Skeletal muscle cell (primary cell): ENCODE data around the gene LLPH.
A peak's percentile ranks its signal among the peaks of the same experiment; 100 is the strongest.

Experiments
- DNase-seq: peaks from one replicate; pipeline ENCODE4 v3.0.0-alpha.2; 2010; ENCODE audit warnings: low read depth
- H3K4me3 ChIP-seq: 2 replicates; pipeline ENCODE4 v1.5.1; 2011; ENCODE audit warnings: low read depth, mild to moderate bottlenecking, control low read depth, low read length, moderate library complexity

Gene LLPH

GRCh38 chr12:66144791-66145754, 14.5 kb upstream of the LLPH start:
- H3K4me3 ChIP-seq = no peak overlapping the region
- DNase-seq = peak; percentile 45

- no peak for DNase-seq
- H3K4me3 ChIP-seq = no peak overlapping the region
Measured at GRCh38 chr12:66143868-66144267, 13.3 kb upstream of the LLPH start.

DNA sequence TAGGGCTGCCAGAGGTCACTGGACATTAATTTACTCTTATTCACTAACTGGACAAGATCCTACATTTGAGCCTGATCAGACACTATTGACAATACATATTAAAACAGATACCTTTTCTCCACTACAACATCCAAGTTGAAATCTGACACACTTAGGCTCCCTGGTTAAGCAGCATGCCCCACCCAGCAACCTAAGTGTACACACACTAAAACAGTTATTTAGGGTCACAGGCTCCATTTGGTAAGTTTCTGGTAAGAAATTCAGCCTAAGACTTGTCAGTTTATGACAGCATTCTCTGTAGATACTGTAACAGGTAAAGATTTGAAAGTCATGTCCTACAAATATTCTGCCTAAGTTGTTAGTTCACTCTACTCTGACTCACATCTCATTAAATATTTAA, 12.3 kb upstream of the LLPH start:
- no peak for DNase-seq
- no peak overlapping the region for H3K4me3 ChIP-seq

- no peak for DNase-seq
- H3K4me3 ChIP-seq = no peak overlapping the region
Measured at GRCh38 chr12:66141299-66141698, 10.7 kb upstream of the LLPH start.

GRCh38 chr12:66140731-66141130, 10.2 kb upstream of the LLPH start:
- no peak for DNase-seq
- H3K4me3 ChIP-seq = no peak overlapping the region

- DNase-seq = no peak
Measured at GRCh38 chr12:66139328-66139727, 8.8 kb upstream of the LLPH start.

GRCh38 chr12:66137937-66138336, 7.4 kb upstream of the LLPH start:
- DNase-seq = no peak
- no peak overlapping the region for H3K4me3 ChIP-seq

More at GRCh38 chr12:66139328-66139727, 8.8 kb upstream of the LLPH start:
- H3K4me3 ChIP-seq = no peak overlapping the region

DNA sequence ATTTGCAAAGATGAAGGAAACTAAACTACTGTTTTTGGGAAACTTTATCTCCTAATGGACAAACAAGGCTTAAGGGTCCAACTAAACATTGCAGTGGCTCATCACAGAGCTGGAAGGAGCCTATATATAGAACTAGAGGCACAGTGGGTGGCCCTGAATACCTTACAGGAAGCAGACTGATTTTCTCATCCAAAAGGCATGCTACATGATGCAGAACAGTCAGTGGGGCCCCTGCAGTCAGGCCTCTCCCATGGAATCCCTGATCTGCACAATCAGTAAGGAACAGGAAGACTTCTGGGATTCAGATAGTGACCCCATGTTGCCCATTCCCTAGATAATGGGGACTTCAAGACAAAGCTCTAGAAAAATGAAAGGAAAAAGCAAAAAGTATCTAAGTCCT, 1.9 kb upstream of the LLPH start:
- no peak overlapping the region for H3K4me3 ChIP-seq
- peak; percentile 57 for DNase-seq

DNA sequence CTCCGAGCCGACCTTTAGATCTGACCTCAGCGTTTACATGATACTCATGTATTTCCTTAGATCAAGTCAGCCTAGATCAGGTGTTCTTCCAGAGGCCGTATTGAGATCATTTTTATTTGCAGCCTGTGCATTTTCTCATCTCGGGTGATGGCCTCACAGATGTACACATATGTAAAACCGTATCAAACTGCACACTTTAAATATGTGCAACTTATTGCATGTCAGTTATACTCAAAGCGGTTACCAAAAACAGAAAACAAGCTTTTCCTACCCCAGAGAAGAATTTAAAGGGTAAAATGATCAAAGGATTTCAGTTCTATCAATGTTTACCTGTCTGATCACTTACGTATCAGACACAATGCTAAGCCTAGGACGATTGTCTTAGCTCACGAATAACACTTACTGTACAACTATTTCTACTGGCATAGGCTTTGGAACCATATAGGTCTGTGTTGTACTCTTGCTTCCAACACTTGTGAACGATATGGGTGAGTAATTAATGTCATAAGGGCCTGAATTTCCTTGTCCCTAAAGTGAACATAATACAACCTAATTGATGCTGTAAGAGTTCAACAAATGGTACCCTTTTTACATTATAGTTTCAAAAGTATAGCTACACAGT, 628 bp upstream of the LLPH start:
- DNase-seq = no peak
- H3K4me3 ChIP-seq = peak overlapping the region; percentile 98

GRCh38 chr12:66129934-66130266, 650 bp downstream of the LLPH start:
- DNase-seq = no peak
- peak overlapping the region; percentile 98 for H3K4me3 ChIP-seq

- no peak overlapping the region for H3K4me3 ChIP-seq
- no peak for DNase-seq
Measured at GRCh38 chr12:66127650-66128049, 2.9 kb downstream of the LLPH start.

GRCh38 chr12:66120477-66120876, 10.1 kb downstream of the LLPH start:
- no peak for DNase-seq

GRCh38 chr12:66119870-66120241, 10.7 kb downstream of the LLPH start:
- H3K4me3 ChIP-seq = no peak overlapping the region
- no peak for DNase-seq

More at GRCh38 chr12:66120477-66120876, 10.1 kb downstream of the LLPH start:
- no peak overlapping the region for H3K4me3 ChIP-seq

GRCh38 chr12:66119229-66119869, 11.2 kb downstream of the LLPH start:
- no peak for DNase-seq
- no peak overlapping the region for H3K4me3 ChIP-seq

DNA sequence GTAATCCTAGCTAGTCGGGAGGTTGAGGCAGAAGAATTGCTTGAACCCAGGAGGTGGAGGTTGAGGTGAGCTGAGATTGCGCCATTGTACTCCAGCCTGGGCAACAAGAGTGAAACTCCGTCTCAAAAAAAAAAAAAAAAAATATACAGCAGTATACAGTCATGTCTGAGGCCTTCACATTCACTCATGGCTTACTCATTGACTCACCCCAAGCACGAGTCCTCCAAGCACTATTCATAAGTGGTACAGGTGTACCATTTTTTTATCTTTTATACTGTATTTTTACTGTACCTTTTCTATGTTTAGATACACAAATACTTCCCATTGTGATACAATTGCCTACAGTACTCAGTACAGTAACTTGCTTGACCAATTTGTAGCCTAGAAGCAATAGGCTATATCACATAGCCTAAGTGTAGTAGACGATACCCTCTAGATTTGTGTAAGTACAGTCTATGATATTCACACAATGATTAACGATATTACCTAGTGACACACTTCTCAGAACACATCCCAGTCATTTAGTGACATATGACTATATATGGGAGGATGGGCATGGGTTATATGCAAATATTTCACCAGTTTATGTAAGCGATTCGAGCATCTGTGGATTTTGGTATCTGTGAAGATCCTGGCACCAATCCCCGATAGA, 12.2 kb downstream of the LLPH start:
- no peak for DNase-seq
- H3K4me3 ChIP-seq = no peak overlapping the region

DNA sequence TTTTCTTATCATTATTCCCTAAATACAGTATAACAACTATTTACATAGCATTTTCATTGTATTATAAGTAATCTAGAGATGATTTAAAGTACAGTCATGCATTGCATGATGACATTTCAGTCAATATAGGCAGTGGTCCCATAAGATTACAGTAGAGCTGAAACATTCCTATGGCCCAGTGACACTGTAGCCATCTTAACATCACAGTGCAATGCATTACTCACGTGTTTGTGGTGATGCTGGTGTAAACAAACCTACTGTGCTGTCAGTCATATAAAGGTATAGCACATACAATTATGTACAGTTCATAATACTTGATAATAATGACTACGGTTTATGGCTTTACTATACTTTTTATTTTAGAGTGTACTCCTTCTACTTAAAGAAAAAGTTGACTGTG, 13.3 kb downstream of the LLPH start:
- no peak overlapping the region for H3K4me3 ChIP-seq
- no peak for DNase-seq

DNA sequence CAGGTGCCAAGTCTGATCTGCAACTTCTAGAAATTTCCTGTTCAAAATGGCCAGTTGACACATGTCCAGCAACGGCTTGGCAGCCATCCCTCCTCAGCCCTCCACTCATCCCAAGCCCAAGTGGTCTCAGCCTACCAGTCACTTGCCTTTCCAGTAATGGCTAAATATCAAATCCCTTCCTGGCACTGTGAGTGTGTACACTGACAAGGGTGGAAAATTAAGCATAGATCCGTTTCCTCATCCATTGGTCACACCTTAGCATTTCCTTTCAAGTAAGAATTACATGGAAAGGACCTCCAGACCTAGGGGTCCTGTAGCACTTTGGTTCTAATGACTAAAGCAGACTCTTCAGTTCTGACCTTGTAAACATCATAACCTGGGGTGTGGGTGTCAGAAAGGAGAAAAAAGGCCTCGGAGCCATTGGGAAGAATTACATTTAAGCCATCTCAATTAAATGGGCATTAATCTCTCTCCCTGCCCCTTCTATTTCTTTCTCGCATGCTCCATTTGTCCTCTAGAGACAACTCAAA, 15.4 kb downstream of the LLPH start:
- H3K4me3 ChIP-seq = no peak overlapping the region
- no peak for DNase-seq

DNA sequence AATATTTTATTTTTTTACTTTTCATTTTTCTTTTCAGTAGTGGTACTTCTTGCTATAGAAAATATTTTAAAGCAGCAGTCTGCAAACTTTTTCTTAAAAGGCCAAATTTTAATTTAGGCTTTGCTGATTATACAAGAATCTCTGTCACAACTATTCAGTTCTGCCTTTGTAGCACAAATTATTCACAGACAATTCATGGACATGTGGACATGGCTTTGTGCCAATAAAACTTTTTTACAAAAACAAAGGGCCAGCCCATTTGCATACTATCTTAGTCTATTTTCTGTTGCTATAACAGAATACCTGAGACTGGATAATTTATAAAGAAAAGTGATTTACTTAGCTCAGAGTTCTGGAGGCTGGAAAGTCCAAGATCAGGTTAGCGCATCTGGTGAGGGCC, 17.1 kb downstream of the LLPH start:
- no peak overlapping the region for H3K4me3 ChIP-seq
- DNase-seq = no peak

GRCh38 chr12:66111605-66112004, 18.9 kb downstream of the LLPH start:
- no peak overlapping the region for H3K4me3 ChIP-seq
- DNase-seq = peak; percentile 50

DNA sequence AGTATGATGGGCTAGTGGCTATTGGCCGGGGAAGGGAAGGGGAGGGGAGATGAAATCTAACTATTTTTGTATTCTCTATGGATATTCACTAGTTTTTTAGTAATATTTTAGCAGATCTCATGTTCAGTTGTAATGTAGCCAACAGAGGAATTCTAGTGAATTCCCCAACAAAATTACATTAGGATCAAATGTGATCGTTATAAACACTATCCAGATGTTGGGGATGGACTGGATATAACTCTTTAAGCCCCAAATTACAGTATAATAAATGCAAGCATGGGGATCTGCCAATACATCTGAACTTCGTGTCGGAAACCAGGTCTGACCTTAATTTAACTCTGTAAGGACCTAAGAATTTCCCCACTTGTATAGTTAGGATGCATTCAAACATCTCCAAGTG, 21.5 kb downstream of the LLPH start:
- DNase-seq = no peak
- H3K4me3 ChIP-seq = no peak overlapping the region
